Liver (tissue), 9 donors: ENCODE measurements around the gene BCAS2. TPM values are rescaled to one million over a fixed set of nuclear protein-coding genes. Genes with fewer than 3 reads are reported as not detected.

ENCODE experiments used
- DNase-seq: peaks from one replicate; pipeline ENCODE4 v3.0.0-alpha.2; 2017; ENCODE audit warnings: low spot score
- H3K27ac ChIP-seq, 2 donors: one replicate each; pipeline ENCODE4 v1.7.0; 2013; ENCODE audit warnings: inconsistent platforms in 2 of 2, low read length in 2 of 2, control low read depth in 1 of 2, low read depth in 1 of 2, mild to moderate bottlenecking in 1 of 2
- H3K27me3 ChIP-seq, 4 donors: one replicate each; pipeline versions ENCODE4 v1.6.1 to v1.7.0; 2013; ENCODE audit warnings: low read length in 3 of 4, inconsistent platforms in 1 of 4, mild to moderate bottlenecking in 1 of 4, moderate library complexity in 1 of 4; ENCODE audit not compliant: control insufficient read depth in 4 of 4, insufficient read depth in 4 of 4
- H3K36me3 ChIP-seq, 4 donors: one replicate each; pipeline versions ENCODE4 v1.6.1 to v1.7.0; 2013; ENCODE audit warnings: low read length in 3 of 4, mild to moderate bottlenecking in 3 of 4, low read depth in 1 of 4, moderate library complexity in 1 of 4; ENCODE audit not compliant: control insufficient read depth in 4 of 4, insufficient read depth in 3 of 4
- H3K4me1 ChIP-seq, 4 donors: one replicate each; pipeline versions ENCODE4 v1.6.1 to v1.7.0; 2013; ENCODE audit warnings: low read length in 3 of 4, mild to moderate bottlenecking in 3 of 4, moderate library complexity in 1 of 4; ENCODE audit not compliant: control insufficient read depth in 4 of 4, insufficient read depth in 4 of 4
- H3K4me3 ChIP-seq, 3 donors: one replicate each; pipeline versions ENCODE4 v1.6.1 to v1.7.0; 2013; ENCODE audit warnings: low read length in 3 of 3, control low read depth in 1 of 3, low read depth in 1 of 3, mild to moderate bottlenecking in 1 of 3
- H3K9ac ChIP-seq, 2 donors: one replicate each; pipeline ENCODE4 v1.7.0; 2013; ENCODE audit warnings: low read length in 2 of 2, mild to moderate bottlenecking in 2 of 2, moderate library complexity in 2 of 2, control low read depth in 1 of 2, low read depth in 1 of 2
- H3K9me3 ChIP-seq, 4 donors: one replicate each; pipeline versions ENCODE4 v1.6.1 to v1.7.0; 2013; ENCODE audit warnings: low read length in 3 of 4; ENCODE audit not compliant: control insufficient read depth in 4 of 4
- FOXA1 ChIP-seq: IDR thresholded peaks from 2 replicates; pipeline ENCODE4 v1.6.1; 2016; ENCODE audit warnings: antibody characterized with exemption
- FOXA2 ChIP-seq: IDR thresholded peaks from 2 replicates; pipeline ENCODE4 v1.6.1; 2016; ENCODE audit warnings: antibody characterized with exemption
- GABPA ChIP-seq, 2 donors: IDR thresholded peaks in 1 of 2; conservative IDR thresholded peaks in 1 of 2; 2 replicates each; pipeline ENCODE4 v1.6.1; 2016; ENCODE audit warnings: antibody characterized with exemption in 2 of 2, mild to moderate bottlenecking in 1 of 2, moderate library complexity in 1 of 2
- HNF4A ChIP-seq, 2 donors: conservative IDR thresholded peaks; 2 replicates each; pipeline ENCODE4 v1.6.1; 2016; ENCODE audit warnings: antibody characterized with exemption in 2 of 2, mild to moderate bottlenecking in 2 of 2
- JUND ChIP-seq, 2 donors: IDR thresholded peaks; 2 replicates each; pipeline ENCODE4 v1.6.1; 2016; ENCODE audit warnings: antibody characterized with exemption in 2 of 2
- NR2F2 ChIP-seq: IDR thresholded peaks from 2 replicates; pipeline ENCODE4 v1.6.1; 2016; ENCODE audit warnings: antibody characterized with exemption
- RAD21 ChIP-seq, 2 donors: IDR thresholded peaks; 2 replicates each; pipeline ENCODE4 v1.6.1; 2016; ENCODE audit warnings: antibody characterized with exemption in 2 of 2, mild to moderate bottlenecking in 2 of 2
- RXRA ChIP-seq, 2 donors: IDR thresholded peaks; 2 replicates each; pipeline ENCODE4 v1.6.1; 2017 to 2018; ENCODE audit warnings: antibody characterized with exemption in 2 of 2, mild to moderate bottlenecking in 1 of 2
- SP1 ChIP-seq: IDR thresholded peaks from 2 replicates; pipeline ENCODE4 v1.6.1; 2018; ENCODE audit warnings: antibody characterized with exemption, mild to moderate bottlenecking
- TAF1 ChIP-seq: conservative IDR thresholded peaks from 2 replicates; pipeline ENCODE4 v1.6.1; 2016; ENCODE audit warnings: antibody characterized with exemption, mild to moderate bottlenecking
- YY1 ChIP-seq: IDR thresholded peaks from 2 replicates; pipeline ENCODE4 v1.6.1; 2016; ENCODE audit warnings: antibody characterized with exemption, mild to moderate bottlenecking
- WGBS: extraction: QIAGEN DNeasy Blood & Tissue Kit; methylation state at CpG from one replicate; pipeline ENCODE4 v1.1.7; 2013; 5-methylcytosine and 5-hydroxymethylcytosine counted together
- polyA plus RNA-seq, 2 donors: library from polyadenylated mRNA; stranded (reverse) in 1 of 2; unstranded in 1 of 2; fragments of 200-250 nt in 1 of 2; fragments of >200 nt in 1 of 2; fragmentation: Nextera tagmentation in 1 of 2; extraction: Ambion mirVana in 1 of 2; gene quantifications; one replicate each; pipeline versions ENCODE4 v1.2.1 to v1.2.3, GENCODE V29; 2013 to 2015
- total RNA-seq, 2 donors: library from RNA; depleted of rRNA; stranded (reverse); fragments of >200 nt; gene quantifications; one replicate each; pipeline ENCODE4 v1.2.3, GENCODE V29; 2014
- TF ChIP-seq, protein P1 (sequence below): IDR thresholded peaks from 2 replicates; pipeline ENCODE4 v1.6.1; 2016; ENCODE audit warnings: antibody characterized with exemption
- TF ChIP-seq, protein P2 (sequence below): fragments of 150-350 bp; IDR thresholded peaks from 2 replicates; pipeline ENCODE4 v1.5.1; 2017; ENCODE audit warnings: improper control_type of control experiment, low read depth, low read length; ENCODE audit not compliant: missing input control
- TF ChIP-seq, protein P3 (sequence below): IDR thresholded peaks from 2 replicates; pipeline ENCODE4 v1.6.1; 2016; ENCODE audit warnings: antibody characterized with exemption
- TF ChIP-seq, protein P4 (sequence below): IDR thresholded peaks from 2 replicates; pipeline ENCODE4 v1.6.1; 2016; ENCODE audit warnings: antibody characterized with exemption
- donor health status: healthy.
- donor health status: healthy.
- donor health status: healthy.
- donor health status: healthy.
- donor health status: healthy.

The BCAS2 gene
- total and polyA plus RNA-seq, 4 donors = 15.7 to 33.5 (median 18.0) TPM

DNA sequence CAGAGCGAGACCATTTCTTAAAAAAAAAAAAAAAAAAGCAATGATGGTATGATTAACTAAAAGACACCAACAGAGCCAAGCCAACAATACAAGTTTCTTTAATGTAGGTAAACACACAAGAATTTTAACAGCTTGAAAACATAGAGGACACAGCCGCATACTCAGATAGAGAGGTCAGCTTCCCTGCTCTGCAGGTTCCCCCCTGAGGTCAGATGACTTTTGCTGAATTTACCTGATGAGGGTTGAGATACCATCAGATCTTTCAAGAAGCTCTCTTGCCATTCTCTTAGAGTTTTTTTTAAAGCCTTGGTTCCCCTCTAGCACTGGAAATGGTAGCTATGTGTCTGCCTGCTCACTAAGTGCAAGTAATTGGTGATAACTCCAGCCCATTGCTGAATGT is 31.1 kb downstream of the BCAS2 start:
- H3K4me1 ChIP-seq = no peaks in the 10 kb centered on the region
- no peak overlapping the region for H3K4me3 ChIP-seq
- H3K27ac ChIP-seq = no peak overlapping the region
- 97% methylated on average over 2 of the region's 2 CpGs for WGBS
- TF ChIP-seq YY1 = no peak
- TF ChIP-seq, protein P1, sequence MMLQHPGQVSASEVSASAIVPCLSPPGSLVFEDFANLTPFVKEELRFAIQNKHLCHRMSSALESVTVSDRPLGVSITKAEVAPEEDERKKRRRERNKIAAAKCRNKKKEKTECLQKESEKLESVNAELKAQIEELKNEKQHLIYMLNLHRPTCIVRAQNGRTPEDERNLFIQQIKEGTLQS = no peak
- no peak for TF ChIP-seq RXRA (IDR thresholded peaks at IDR 0.05)
- TF ChIP-seq TAF1 = no peak
- no peak for TF ChIP-seq GABPA (IDR thresholded peaks at IDR 0.05 in 1 of 2, conservative IDR thresholded peaks at IDR 0.05 in 1 of 2)
- TF ChIP-seq, protein P2, sequence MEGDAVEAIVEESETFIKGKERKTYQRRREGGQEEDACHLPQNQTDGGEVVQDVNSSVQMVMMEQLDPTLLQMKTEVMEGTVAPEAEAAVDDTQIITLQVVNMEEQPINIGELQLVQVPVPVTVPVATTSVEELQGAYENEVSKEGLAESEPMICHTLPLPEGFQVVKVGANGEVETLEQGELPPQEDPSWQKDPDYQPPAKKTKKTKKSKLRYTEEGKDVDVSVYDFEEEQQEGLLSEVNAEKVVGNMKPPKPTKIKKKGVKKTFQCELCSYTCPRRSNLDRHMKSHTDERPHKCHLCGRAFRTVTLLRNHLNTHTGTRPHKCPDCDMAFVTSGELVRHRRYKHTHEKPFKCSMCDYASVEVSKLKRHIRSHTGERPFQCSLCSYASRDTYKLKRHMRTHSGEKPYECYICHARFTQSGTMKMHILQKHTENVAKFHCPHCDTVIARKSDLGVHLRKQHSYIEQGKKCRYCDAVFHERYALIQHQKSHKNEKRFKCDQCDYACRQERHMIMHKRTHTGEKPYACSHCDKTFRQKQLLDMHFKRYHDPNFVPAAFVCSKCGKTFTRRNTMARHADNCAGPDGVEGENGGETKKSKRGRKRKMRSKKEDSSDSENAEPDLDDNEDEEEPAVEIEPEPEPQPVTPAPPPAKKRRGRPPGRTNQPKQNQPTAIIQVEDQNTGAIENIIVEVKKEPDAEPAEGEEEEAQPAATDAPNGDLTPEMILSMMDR = no peak
- no peak for TF ChIP-seq FOXA2
- TF ChIP-seq SP1 = no peak
- H3K27me3 ChIP-seq = no peaks in the 10 kb centered on the region
- no peaks in the 10 kb centered on the region for H3K9me3 ChIP-seq
- no peaks in the 10 kb centered on the region for H3K36me3 ChIP-seq
- no peak for DNase-seq
- no peak overlapping the region for H3K9ac ChIP-seq

DNA sequence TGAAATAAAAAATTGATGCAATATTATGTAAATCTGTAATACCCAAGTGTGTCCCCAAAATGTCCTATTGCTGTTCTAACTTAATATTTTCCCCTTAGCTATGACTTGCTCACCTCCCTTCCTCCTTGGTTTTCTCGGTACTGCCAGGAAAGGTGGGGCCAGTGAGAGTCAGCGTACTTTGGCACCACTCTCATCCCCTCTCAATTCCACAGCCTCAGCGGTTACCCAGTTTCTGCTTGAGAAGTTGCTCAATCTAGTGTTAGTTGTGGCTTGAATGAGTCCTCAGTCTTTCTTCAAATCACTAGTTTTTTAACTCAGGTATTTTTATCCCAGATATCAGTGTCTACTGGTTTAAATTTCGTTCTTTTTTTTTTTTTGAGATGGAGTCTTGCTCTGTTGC is 32.3 kb downstream of the BCAS2 start:
- H3K4me3 ChIP-seq = no peak overlapping the region
- no peaks in the 10 kb centered on the region for H3K9me3 ChIP-seq
- no peaks in the 10 kb centered on the region for H3K36me3 ChIP-seq
- H3K27me3 ChIP-seq = no peaks in the 10 kb centered on the region
- no peak for DNase-seq
- H3K27ac ChIP-seq = no peak overlapping the region
- H3K9ac ChIP-seq = no peak overlapping the region
- TF ChIP-seq SP1 (no peak), FOXA2 (no peak), HNF4A (conservative IDR thresholded peaks at IDR 0.05) (no peak), JUND (IDR thresholded peaks at IDR 0.05) (no peak), NR2F2 (no peak), FOXA1 (no peak), RAD21 (IDR thresholded peaks at IDR 0.05) (no peak), YY1 (no peak)
- TF ChIP-seq, protein P1 = no peak
- TF ChIP-seq, protein P3, sequence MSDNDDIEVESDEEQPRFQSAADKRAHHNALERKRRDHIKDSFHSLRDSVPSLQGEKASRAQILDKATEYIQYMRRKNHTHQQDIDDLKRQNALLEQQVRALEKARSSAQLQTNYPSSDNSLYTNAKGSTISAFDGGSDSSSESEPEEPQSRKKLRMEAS = no peak
- TF ChIP-seq, protein P4, sequence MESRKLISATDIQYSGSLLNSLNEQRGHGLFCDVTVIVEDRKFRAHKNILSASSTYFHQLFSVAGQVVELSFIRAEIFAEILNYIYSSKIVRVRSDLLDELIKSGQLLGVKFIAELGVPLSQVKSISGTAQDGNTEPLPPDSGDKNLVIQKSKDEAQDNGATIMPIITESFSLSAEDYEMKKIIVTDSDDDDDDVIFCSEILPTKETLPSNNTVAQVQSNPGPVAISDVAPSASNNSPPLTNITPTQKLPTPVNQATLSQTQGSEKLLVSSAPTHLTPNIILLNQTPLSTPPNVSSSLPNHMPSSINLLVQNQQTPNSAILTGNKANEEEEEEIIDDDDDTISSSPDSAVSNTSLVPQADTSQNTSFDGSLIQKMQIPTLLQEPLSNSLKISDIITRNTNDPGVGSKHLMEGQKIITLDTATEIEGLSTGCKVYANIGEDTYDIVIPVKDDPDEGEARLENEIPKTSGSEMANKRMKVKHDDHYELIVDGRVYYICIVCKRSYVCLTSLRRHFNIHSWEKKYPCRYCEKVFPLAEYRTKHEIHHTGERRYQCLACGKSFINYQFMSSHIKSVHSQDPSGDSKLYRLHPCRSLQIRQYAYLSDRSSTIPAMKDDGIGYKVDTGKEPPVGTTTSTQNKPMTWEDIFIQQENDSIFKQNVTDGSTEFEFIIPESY = no peak
- TF ChIP-seq, protein P2 = no peak
- H3K4me1 ChIP-seq = no peaks in the 10 kb centered on the region
- WGBS = 70% methylated on average over 4 of the region's 4 CpGs
